Gastrocnemius medialis (tissue), 4 donors: ENCODE measurements around the gene NEK11. TPM values are rescaled to one million over a fixed set of nuclear protein-coding genes. Genes with fewer than 3 reads are reported as not detected.

ENCODE experiments used
- ATAC-seq, 2 donors: fragments of 150-250 bp; one replicate each; pipeline ENCODE4 v1.9.1; 2016
- DNase-seq, 2 donors: peaks; one replicate each; pipeline ENCODE4 v3.0.0-alpha.2; 2019
- H3K27ac ChIP-seq, 4 donors: fragments of 200-600 bp; sonication (generic); 1 replicate in 1 of 4; 2 replicates in 3 of 4; pipeline ENCODE4 v1.5.1; 2016 to 2018; ENCODE audit warnings: mild to moderate bottlenecking in 2 of 4, moderate library complexity in 1 of 4
- H3K27me3 ChIP-seq, 3 donors: fragments of 200-600 bp; sonication (generic) in 2 of 3; 1 replicate in 1 of 3; 2 replicates in 2 of 3; pipeline versions ENCODE4 v1.5.1 to v1.6.0; 2016 to 2019; ENCODE audit warnings: mild to moderate bottlenecking in 1 of 3, moderate library complexity in 1 of 3
- H3K36me3 ChIP-seq, 2 donors: fragments of 200-600 bp; sonication (generic) in 1 of 2; one replicate each; pipeline ENCODE4 v1.5.1; 2017 to 2018
- H3K4me1 ChIP-seq, 2 donors: fragments of 200-600 bp; sonication (generic) in 1 of 2; one replicate each; pipeline ENCODE4 v1.5.1; 2016 to 2017; ENCODE audit warnings: mild to moderate bottlenecking in 2 of 2
- H3K4me3 ChIP-seq, 4 donors: fragments of 200-600 bp; sonication (generic) in 3 of 4; 1 replicate in 1 of 4; 2 replicates in 3 of 4; pipeline ENCODE4 v1.5.1; 2016 to 2019; ENCODE audit warnings: mild to moderate bottlenecking in 2 of 4
- H3K9me3 ChIP-seq, 3 donors: fragments of 200-600 bp; sonication (generic) in 2 of 3; 1 replicate in 1 of 3; 2 replicates in 2 of 3; pipeline ENCODE4 v1.5.1; 2016 to 2019
- POLR2A ChIP-seq, 2 donors: fragments of 450-650 bp; IDR thresholded peaks; one replicate each; pipeline ENCODE4 v1.6.1; 2017; ENCODE audit warnings: antibody characterized with exemption in 2 of 2, mild to moderate bottlenecking in 2 of 2, moderate library complexity in 2 of 2
- in situ Hi-C, 4 donors: fragments of 200-750 bp; cut with MboI; loops; one replicate each; pipeline versions ENCODE4 v1.15.0 to v1.8.0; 2017; ENCODE audit warnings: low sequenced_read_pairs in 4 of 4
- intact Hi-C: fragments of 100-400 bp; cut with DNase I; formaldehyde crosslinking; loops from one replicate; pipeline ENCODE4 v1.15.1; 2023; ENCODE audit warnings: low total_unique reads
- total RNA-seq, 4 donors: library from RNA; depleted of rRNA; stranded (reverse); fragments of >200 nt; gene quantifications; one replicate each; pipeline versions ENCODE4 v1.1.0 to v1.2.3, GENCODE V29; 2016
- TF ChIP-seq, protein P1 (sequence below), 5 experiments: fragments of 450-650 bp in 3 of 5; fragments of 200-600 bp in 2 of 5; sonication (generic) in 2 of 5; IDR thresholded peaks in 4 of 5; conservative IDR thresholded peaks in 1 of 5; 1 replicate in 4 of 5; 2 replicates in 1 of 5; pipeline ENCODE4 v1.5.1; 2016 to 2019; ENCODE audit warnings: antibody characterized with exemption in 5 of 5, mild to moderate bottlenecking in 3 of 5, moderate library complexity in 3 of 5

Gene NEK11
- total RNA-seq, 4 donors from 2014 or later = 2.1 to 5.2 (median 2.5) TPM

DNA sequence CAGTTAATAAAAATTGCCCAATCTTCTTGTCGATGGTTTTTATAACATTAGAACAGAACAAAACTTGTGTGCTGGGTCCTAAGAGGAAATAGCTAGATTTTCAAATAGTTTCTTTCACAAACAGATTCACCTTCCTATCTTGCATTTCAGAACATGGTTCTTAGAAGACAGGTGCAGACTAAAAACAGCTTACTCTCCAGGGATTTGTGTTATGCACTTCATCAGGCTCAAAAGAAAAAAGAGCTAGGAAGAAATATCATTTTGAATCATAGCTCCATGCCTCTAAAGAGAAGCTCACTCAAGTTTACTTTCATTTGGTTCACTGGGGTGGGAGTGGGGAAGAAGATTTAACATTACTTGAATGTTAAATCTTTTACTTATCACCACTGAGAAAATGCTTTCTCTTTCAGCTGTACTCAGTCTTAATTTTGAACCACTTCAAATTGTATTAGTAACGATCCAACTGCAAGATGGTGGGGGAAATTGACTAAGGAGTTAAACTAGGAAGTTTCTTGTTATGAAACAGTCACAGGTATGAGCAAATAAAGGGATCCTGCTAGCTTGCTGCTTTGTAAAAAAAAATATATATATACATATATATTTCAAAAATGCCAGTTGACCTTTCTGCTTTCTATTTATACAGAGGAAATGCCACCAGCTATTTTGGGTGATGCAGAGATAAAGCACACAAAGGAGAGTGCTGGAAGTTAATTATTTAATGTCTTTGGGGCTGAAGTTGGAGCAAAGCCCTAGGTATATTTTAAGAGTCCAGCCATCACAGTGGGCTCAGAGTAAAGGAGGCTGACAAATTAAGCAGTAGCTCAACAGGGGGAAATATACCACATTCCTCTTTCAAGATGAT lies 326.6 kb downstream of the NEK11 start:
- no peaks in the 10 kb centered on the region for H3K27me3 ChIP-seq
- H3K9me3 ChIP-seq = no peaks in the 10 kb centered on the region
- no peak overlapping the region for H3K4me3 ChIP-seq
- no peaks in the 10 kb centered on the region for H3K36me3 ChIP-seq
- TF ChIP-seq, protein P1, sequence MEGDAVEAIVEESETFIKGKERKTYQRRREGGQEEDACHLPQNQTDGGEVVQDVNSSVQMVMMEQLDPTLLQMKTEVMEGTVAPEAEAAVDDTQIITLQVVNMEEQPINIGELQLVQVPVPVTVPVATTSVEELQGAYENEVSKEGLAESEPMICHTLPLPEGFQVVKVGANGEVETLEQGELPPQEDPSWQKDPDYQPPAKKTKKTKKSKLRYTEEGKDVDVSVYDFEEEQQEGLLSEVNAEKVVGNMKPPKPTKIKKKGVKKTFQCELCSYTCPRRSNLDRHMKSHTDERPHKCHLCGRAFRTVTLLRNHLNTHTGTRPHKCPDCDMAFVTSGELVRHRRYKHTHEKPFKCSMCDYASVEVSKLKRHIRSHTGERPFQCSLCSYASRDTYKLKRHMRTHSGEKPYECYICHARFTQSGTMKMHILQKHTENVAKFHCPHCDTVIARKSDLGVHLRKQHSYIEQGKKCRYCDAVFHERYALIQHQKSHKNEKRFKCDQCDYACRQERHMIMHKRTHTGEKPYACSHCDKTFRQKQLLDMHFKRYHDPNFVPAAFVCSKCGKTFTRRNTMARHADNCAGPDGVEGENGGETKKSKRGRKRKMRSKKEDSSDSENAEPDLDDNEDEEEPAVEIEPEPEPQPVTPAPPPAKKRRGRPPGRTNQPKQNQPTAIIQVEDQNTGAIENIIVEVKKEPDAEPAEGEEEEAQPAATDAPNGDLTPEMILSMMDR (IDR thresholded peaks at IDR 0.05 in 4 of 5, conservative IDR thresholded peaks at IDR 0.05 in 1 of 5) = no peak
- no peak for TF ChIP-seq POLR2A (IDR thresholded peaks at IDR 0.05)
- H3K27ac ChIP-seq = no peak overlapping the region
- peaks cover 10 to 16% of the 10 kb centered on the region in 2 donors for H3K4me1 ChIP-seq
- intact Hi-C loops = no loop called here
- in situ Hi-C loops = no loop called here
- DNase-seq = no peak
- ATAC-seq = no peak

DNA sequence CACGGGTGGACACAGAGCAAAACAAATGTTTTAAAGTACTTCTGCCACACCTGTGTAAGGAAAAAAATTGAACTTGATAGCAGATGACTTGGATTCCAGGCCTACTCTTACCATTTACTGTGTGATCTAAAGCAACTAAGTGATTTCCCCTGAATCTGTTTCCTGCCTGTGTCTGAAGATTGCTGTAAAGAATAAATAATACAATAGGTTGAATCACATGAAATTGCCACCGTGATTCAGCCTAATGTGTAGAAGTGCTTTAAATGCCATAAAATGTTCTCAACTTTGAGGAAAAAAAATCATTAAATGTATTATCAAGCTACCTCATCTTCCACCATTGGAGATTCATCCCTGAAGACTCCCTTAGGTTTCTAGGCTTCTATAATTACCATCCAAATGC lies 327.3 kb downstream of the NEK11 start:
- no peak overlapping the region for H3K27ac ChIP-seq
- H3K27me3 ChIP-seq = no peaks in the 10 kb centered on the region
- no peak for DNase-seq
- no peak for ATAC-seq
- intact Hi-C loops = no loop called here
- H3K4me1 ChIP-seq = peaks cover 10 to 16% of the 10 kb centered on the region in 2 donors
- no peak overlapping the region for H3K4me3 ChIP-seq
- no peaks in the 10 kb centered on the region for H3K36me3 ChIP-seq
- TF ChIP-seq, protein P1 (IDR thresholded peaks at IDR 0.05 in 4 of 5, conservative IDR thresholded peaks at IDR 0.05 in 1 of 5) = no peak
- TF ChIP-seq POLR2A (IDR thresholded peaks at IDR 0.05) = no peak
- no peaks in the 10 kb centered on the region for H3K9me3 ChIP-seq
- in situ Hi-C loops = no loop called here

DNA sequence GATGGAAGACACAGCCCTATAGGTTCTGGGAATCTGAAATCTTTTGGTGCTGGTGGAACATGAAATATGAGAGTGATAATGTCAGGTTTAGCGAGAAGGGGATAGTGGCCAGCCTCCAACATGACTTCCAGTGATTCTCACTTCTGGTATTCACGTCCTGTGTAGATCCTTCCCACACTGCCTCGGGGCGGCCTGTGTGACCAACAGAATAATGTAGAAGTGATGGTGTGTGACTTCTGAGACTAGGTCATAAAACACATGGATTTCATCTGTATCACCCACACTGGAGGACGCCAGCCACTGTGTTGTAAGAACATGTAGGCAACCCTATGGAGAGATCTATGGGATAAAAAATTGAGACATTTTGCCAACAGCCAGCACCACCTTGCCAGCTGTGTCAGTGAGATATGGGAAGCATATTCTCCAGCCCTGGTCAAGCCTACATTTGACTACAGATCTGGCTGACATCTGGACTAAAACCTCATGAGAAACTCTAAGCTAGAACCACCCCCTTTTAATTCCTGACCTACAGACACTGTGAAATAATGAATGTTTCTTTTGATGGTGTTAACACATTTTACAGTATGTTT lies 329.4 kb downstream of the NEK11 start:
- ATAC-seq = no peak
- no peaks in the 10 kb centered on the region for H3K9me3 ChIP-seq
- in situ Hi-C loops = no loop called here
- TF ChIP-seq POLR2A (IDR thresholded peaks at IDR 0.05) = no peak
- TF ChIP-seq, protein P1 (IDR thresholded peaks at IDR 0.05 in 4 of 5, conservative IDR thresholded peaks at IDR 0.05 in 1 of 5) = no peak
- DNase-seq = no peak
- no peaks in the 10 kb centered on the region for H3K27me3 ChIP-seq
- intact Hi-C loops = no loop called here
- H3K36me3 ChIP-seq = no peaks in the 10 kb centered on the region
- H3K27ac ChIP-seq = no peak overlapping the region
- H3K4me1 ChIP-seq = peaks cover 10 to 12% of the 10 kb centered on the region in 2 donors
- no peak overlapping the region for H3K4me3 ChIP-seq

DNA sequence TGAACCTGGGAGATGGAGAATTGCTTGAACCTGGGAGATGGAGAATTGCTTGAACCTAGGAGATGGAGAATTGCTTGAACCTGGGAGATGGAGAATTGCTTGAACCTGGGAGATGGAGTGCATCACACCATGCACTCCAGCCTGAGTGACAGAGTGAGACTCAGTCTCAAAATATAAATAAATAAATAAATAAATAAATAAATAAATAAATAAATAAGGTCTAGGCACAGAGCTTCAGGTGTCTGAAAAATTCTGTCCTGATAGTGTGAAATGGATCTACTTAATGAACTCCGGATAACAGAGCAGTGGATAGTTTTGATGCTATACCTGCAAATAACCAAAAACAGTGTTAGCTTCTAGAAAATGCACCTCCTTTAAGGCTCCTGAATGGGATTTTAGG lies 330.6 kb downstream of the NEK11 start:
- H3K9me3 ChIP-seq = no peaks in the 10 kb centered on the region
- in situ Hi-C loops = no loop called here
- H3K27me3 ChIP-seq = no peaks in the 10 kb centered on the region
- H3K36me3 ChIP-seq = no peaks in the 10 kb centered on the region
- DNase-seq (no peak), ATAC-seq (no peak)
- intact Hi-C loops = no loop called here
- TF ChIP-seq POLR2A (IDR thresholded peaks at IDR 0.05) = no peak
- TF ChIP-seq, protein P1 (IDR thresholded peaks at IDR 0.05 in 4 of 5, conservative IDR thresholded peaks at IDR 0.05 in 1 of 5) = no peak
- H3K4me3 ChIP-seq = no peak overlapping the region
- H3K27ac ChIP-seq = no peak overlapping the region
- peaks cover 13 to 14% of the 10 kb centered on the region in 2 donors for H3K4me1 ChIP-seq
